GM12878 (cell line): ENCODE measurements around the gene RCVRN. TPM values are rescaled to one million over a fixed set of nuclear protein-coding genes. Genes with fewer than 3 reads are reported as not detected.

Experiments
- ATAC-seq: fragments of 200-7000 bp; cut with Tn5 transposase; 3 replicates; pipeline ENCODE4 v1.9.1; 2020; ENCODE audit warnings: mild to moderate bottlenecking, moderate library complexity
- BruUV-seq: library from RNA; stranded (reverse); fragments of 400-500 nt; replicated peaks from 2 replicates; lab custom pipeline; 2021; lab: Mats Ljungman, UMichigan
- CTCF ChIA-PET: fragments of 300-600 bp; sonication (Branson Sonifier 250); formaldehyde crosslinking; extraction: SDS; loops from one replicate; lab custom pipeline; 2021; ENCODE audit warnings: inconsistent platforms; lab: Yijun Ruan, JAX
- POLR2A ChIA-PET: fragments of 350-600 bp; formaldehyde crosslinking; extraction: SDS; loops from one replicate; lab custom pipeline; 2021; ENCODE audit warnings: inconsistent platforms; lab: Charles Lee
- RAD21 ChIA-PET: fragments of 300-600 bp; sonication (Branson Sonifier 250); formaldehyde crosslinking; loops from one replicate; lab custom pipeline; 2023; ENCODE audit warnings: antibody characterized with exemption; ENCODE audit not compliant: unreplicated experiment; lab: Charles Lee
- SMC1A ChIA-PET: fragments of 300-600 bp; sonication (Branson Sonifier 250); formaldehyde crosslinking; loops from one replicate; lab custom pipeline; 2023; ENCODE audit not compliant: unreplicated experiment, uncharacterized antibody; lab: Charles Lee
- DNase-seq: peaks from one replicate; pipeline ENCODE4 v3.0.0-alpha.2; 2011; ENCODE audit warnings: low read depth, low spot score
- FAIRE-seq: peaks from 3 replicates; lab custom pipeline; 2011; peaks lifted over from hg19 to GRCh38; lab: Jason Lieb, UNC
- H2AFZ ChIP-seq: 2 replicates; pipeline ENCODE4 v1.6.0; 2011; ENCODE audit warnings: low read depth, low read length, control low read depth; ENCODE audit not compliant: control insufficient read depth
- H3K27ac ChIP-seq: 2 replicates; pipeline ENCODE4 v1.5.1; 2011; ENCODE audit warnings: control low read depth; ENCODE audit not compliant: control insufficient read depth, insufficient read depth
- H3K27me3 ChIP-seq, 2 experiments: replicated peaks in 1 of 2; 2 replicates each; pipeline versions ENCODE4 v1.6.0 to v1.6.1; 2011; ENCODE audit warnings: low read length in 1 of 2; ENCODE audit not compliant: control insufficient read depth in 2 of 2, insufficient read depth in 2 of 2
- H3K36me3 ChIP-seq, 2 experiments: 2 replicates each; pipeline ENCODE4 v1.5.1; 2011; ENCODE audit warnings: low read length in 1 of 2; ENCODE audit not compliant: control insufficient read depth in 2 of 2, insufficient read depth in 2 of 2
- H3K4me1 ChIP-seq: 2 replicates; pipeline ENCODE4 v1.6.1; 2011; ENCODE audit warnings: mild to moderate bottlenecking, low read length, moderate library complexity, mixed read lengths; ENCODE audit not compliant: control insufficient read depth, insufficient read depth
- H3K4me2 ChIP-seq: 2 replicates; pipeline ENCODE4 v1.6.0; 2011; ENCODE audit warnings: control low read depth; ENCODE audit not compliant: control insufficient read depth, insufficient read depth
- H3K4me3 ChIP-seq: fragments of 200-600 bp; sonication (generic); 2 replicates; pipeline ENCODE4 v1.5.1; 2016
- H3K79me2 ChIP-seq: 2 replicates; pipeline ENCODE4 v1.6.0; 2011; ENCODE audit warnings: low read length; ENCODE audit not compliant: control insufficient read depth, insufficient read depth
- H3K9ac ChIP-seq: 2 replicates; pipeline ENCODE4 v1.8.0; 2011; ENCODE audit warnings: low read length, control low read depth, mixed read lengths; ENCODE audit not compliant: control insufficient read depth, insufficient read depth
- H3K9me3 ChIP-seq: replicated peaks from 3 replicates; pipeline ENCODE4 v1.5.1; 2011; ENCODE audit warnings: mild to moderate bottlenecking, low read length; ENCODE audit not compliant: control insufficient read depth, insufficient read depth
- H4K20me1 ChIP-seq: 2 replicates; pipeline ENCODE4 v1.6.0; 2011; ENCODE audit not compliant: control insufficient read depth, insufficient read depth
- ATF7 ChIP-seq: fragments of 450-650 bp; IDR thresholded peaks from 2 replicates; pipeline ENCODE4 v1.6.1; 2016; ENCODE audit warnings: low read depth, mild to moderate bottlenecking
- CBX3 ChIP-seq: fragments of 200-600 bp; sonication (generic); IDR thresholded peaks from 2 replicates; pipeline ENCODE4 v1.6.1; 2016; ENCODE audit warnings: low read depth, borderline replicate concordance
- CEBPB ChIP-seq, 2 experiments: fragments of 150-350 bp in 1 of 2; IDR thresholded peaks; 2 replicates each; pipeline ENCODE4 v1.6.1; 2012 to 2014; ENCODE audit warnings: low read depth in 2 of 2, low read length in 2 of 2, borderline replicate concordance in 1 of 2, inconsistent platforms in 1 of 2
- ETV6 ChIP-seq, 2 experiments: fragments of 450-650 bp in 1 of 2; IDR thresholded peaks in 1 of 2; conservative IDR thresholded peaks in 1 of 2; 2 replicates each; pipeline ENCODE4 v1.6.1; 2014; ENCODE audit warnings: antibody characterized with exemption in 1 of 2, borderline replicate concordance in 1 of 2, low read depth in 1 of 2, mild to moderate bottlenecking in 1 of 2, moderate library complexity in 1 of 2
- HDAC2 ChIP-seq: fragments of 200-600 bp; sonication (generic); IDR thresholded peaks from 2 replicates; pipeline ENCODE4 v1.6.1; 2017
- HDGF ChIP-seq: fragments of 450-650 bp; IDR thresholded peaks from 2 replicates; pipeline ENCODE4 v1.6.1; 2016; ENCODE audit warnings: antibody characterized with exemption
- IKZF1 ChIP-seq: fragments of 450-650 bp; conservative IDR thresholded peaks from 2 replicates; pipeline ENCODE4 v1.6.1; 2017; ENCODE audit warnings: antibody characterized with exemption, mild to moderate bottlenecking
- IRF5 ChIP-seq: fragments of 450-650 bp; IDR thresholded peaks from 2 replicates; pipeline ENCODE4 v1.6.1; 2017; ENCODE audit warnings: borderline replicate concordance
- NR2C1 ChIP-seq: fragments of 450-650 bp; IDR thresholded peaks from 2 replicates; pipeline ENCODE4 v1.6.1; 2017; ENCODE audit warnings: antibody characterized with exemption, mild to moderate bottlenecking, moderate library complexity
- POU2F2 ChIP-seq: IDR thresholded peaks from 3 replicates; pipeline ENCODE4 v1.6.1; 2011; ENCODE audit warnings: low read depth, mild to moderate bottlenecking, low read length, borderline replicate concordance
- RB1 ChIP-seq: fragments of 450-650 bp; formaldehyde crosslinking; IDR thresholded peaks from 2 replicates; pipeline ENCODE4 v1.6.1; 2017; ENCODE audit warnings: mild to moderate bottlenecking, borderline replicate concordance
- RFX5 ChIP-seq: IDR thresholded peaks from 2 replicates; pipeline ENCODE4 v1.6.1; 2011; ENCODE audit warnings: low read depth, low read length, improper control_type of control experiment
- SMC3 ChIP-seq: IDR thresholded peaks from 2 replicates; pipeline ENCODE4 v1.6.1; 2011; ENCODE audit warnings: low read length, improper control_type of control experiment, borderline replicate concordance
- TAF1 ChIP-seq: IDR thresholded peaks from 2 replicates; pipeline ENCODE4 v1.6.1; 2011; ENCODE audit warnings: mild to moderate bottlenecking, low read depth, low read length, borderline replicate concordance
- TBL1XR1 ChIP-seq: IDR thresholded peaks from 2 replicates; pipeline ENCODE4 v1.6.1; 2012; ENCODE audit warnings: low read depth, low read length, improper control_type of control experiment
- ZNF274 ChIP-seq: IDR thresholded peaks from one replicate; pipeline ENCODE4 v1.8.0; 2011; ENCODE audit not compliant: insufficient read length, insufficient read depth
- ZNF592 ChIP-seq: fragments of 450-650 bp; IDR thresholded peaks from 2 replicates; pipeline ENCODE4 v1.6.1; 2017; ENCODE audit warnings: mild to moderate bottlenecking, moderate library complexity
- WGBS: methylation state at CpG from one replicate; pipeline ENCODE4 v1.1.6; 2016; ENCODE audit warnings: low lambda C conversion rate; ENCODE audit not compliant: insufficient replicate concordance, insufficient coverage; ENCODE audit errors: missing lambda C conversion rate; 5-methylcytosine and 5-hydroxymethylcytosine counted together
- in situ Hi-C: fragments of 300-500 bp; cut with MboI; formaldehyde crosslinking; loops from 9 replicates; pipeline ENCODE4 v1.14.3; 2018; ENCODE audit warnings: mixed read lengths
- intact Hi-C: fragments of 100-400 bp; cut with micrococcal nuclease; formaldehyde crosslinking; loops from one replicate; pipeline ENCODE4 v1.14.2; 2022; ENCODE audit not compliant: unreplicated experiment
- polyA plus RNA-seq, 11 experiments: library from polyadenylated mRNA; depleted of rRNA in 4 of 11; unstranded in 6 of 11; stranded (reverse) in 5 of 11; fragments of >200 nt; fragmentation: Nextera tagmentation in 4 of 11; fragmentation: Illumina TruSeq in 1 of 11; extraction: Ambion mirVana in 4 of 11; extraction: Trizol in 1 of 11; gene quantifications; 1 replicate in 1 of 11; 2 replicates in 10 of 11; pipeline versions ENCODE4 v1.2.1 to v1.2.3, GENCODE V29; 2011 to 2016; ENCODE audit warnings: inconsistent platforms in 2 of 11, missing spikeins in 2 of 11, low read depth in 1 of 11
- total RNA-seq, 4 experiments: library from RNA; depleted of rRNA in 3 of 4; stranded (reverse); fragments of >200 nt in 3 of 4; fragmentation: Illumina TruSeq in 1 of 4; extraction: Trizol in 1 of 4; gene quantifications; 2 replicates each; pipeline versions ENCODE4 v1.2.1 to v1.2.3, GENCODE V29; 2013 to 2021
- TF ChIP-seq, protein P1 (sequence below): fragments of 150-350 bp; IDR thresholded peaks from 2 replicates; pipeline ENCODE4 v1.6.1; 2014; ENCODE audit warnings: mild to moderate bottlenecking, low read depth, low read length

Gene RCVRN
- total and polyA plus RNA-seq, 10 of the 15 experiments (the other 5 are each of a cell fraction or from before 2014, with no cell fraction given): 0.07 to 0.23 (median 0.14) TPM; not detected in 6

DNA sequence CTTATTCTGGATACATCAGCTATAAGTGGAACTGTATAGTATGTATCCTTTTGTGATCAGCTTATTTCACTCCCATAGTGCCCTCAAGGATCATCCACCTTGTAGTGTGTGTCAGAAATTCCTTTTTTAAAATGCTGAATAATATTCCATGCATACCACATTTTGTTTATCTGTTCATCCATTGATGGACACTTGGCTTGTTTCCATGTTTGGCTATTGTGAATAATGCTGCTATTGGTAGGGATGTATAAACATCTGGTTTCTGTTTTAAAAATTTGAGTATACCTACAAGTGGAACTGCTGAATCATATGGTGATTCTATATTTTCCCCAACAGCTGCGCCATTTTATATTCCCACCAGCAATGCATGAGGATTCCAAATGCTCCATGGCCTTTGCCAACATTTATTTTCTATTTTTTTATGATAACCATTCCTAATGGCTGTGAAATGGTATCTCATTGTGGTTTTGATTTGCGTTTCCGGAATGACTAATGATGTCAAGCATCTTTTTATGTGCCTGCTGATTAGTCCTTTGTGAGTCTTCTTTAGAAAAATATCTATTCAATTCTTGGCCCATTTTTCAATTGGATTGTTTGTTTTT, 11.6 kb downstream of the RCVRN start:
- Histone ChIP-seq H3K27ac (no peak overlapping the region), H3K9ac (no peak overlapping the region), H2AFZ (no peak overlapping the region), H3K4me3 (no peak overlapping the region), H3K4me1 (no peaks in the 10 kb centered on the region), H4K20me1 (no peaks in the 10 kb centered on the region), H3K4me2 (no peak overlapping the region), H3K9me3 (no peaks in the 10 kb centered on the region), H3K27me3 (peaks cover 0 to 2% of the 10 kb centered on the region in 2 experiments; a peak in 1 of 4 replicates), H3K36me3 (no peaks in the 10 kb centered on the region), H3K79me2 (no peaks in the 10 kb centered on the region)
- intact Hi-C loops (no loop called here), in situ Hi-C loops (loop anchor here (5.0 to 10.0 kb wide), 2 partner anchors 36 to 59 kb away; no protein-coding TSS in a partner anchor)
- FAIRE-seq (no peak), DNase-seq (no peak), ATAC-seq (no peak)
- RAD21 ChIA-PET: no interaction called here
- POLR2A ChIA-PET: no interaction called here
- SMC1A ChIA-PET: no interaction called here
- CTCF ChIA-PET: no interaction called here
- 33% methylated on average over 3 of the region's 3 CpGs for whole genome bisulfite sequencing
- BruUV-seq: no TSS peak
- TF ChIP-seq CEBPB (IDR thresholded peaks at IDR 0.05; ENCODE audit: borderline replicate concordance in 1 of 2, low read depth in 2 of 2, low read length in 2 of 2): no peak
- TF ChIP-seq, protein P1, sequence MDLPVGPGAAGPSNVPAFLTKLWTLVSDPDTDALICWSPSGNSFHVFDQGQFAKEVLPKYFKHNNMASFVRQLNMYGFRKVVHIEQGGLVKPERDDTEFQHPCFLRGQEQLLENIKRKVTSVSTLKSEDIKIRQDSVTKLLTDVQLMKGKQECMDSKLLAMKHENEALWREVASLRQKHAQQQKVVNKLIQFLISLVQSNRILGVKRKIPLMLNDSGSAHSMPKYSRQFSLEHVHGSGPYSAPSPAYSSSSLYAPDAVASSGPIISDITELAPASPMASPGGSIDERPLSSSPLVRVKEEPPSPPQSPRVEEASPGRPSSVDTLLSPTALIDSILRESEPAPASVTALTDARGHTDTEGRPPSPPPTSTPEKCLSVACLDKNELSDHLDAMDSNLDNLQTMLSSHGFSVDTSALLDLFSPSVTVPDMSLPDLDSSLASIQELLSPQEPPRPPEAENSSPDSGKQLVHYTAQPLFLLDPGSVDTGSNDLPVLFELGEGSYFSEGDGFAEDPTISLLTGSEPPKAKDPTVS: no peak
- TF ChIP-seq ZNF274: no peak
- TF ChIP-seq HDGF: no peak
- TF ChIP-seq HDAC2: no peak
- TF ChIP-seq SMC3: no peak
- TF ChIP-seq TAF1: no peak
- TF ChIP-seq ATF7: no peak
- no peak for TF ChIP-seq ETV6 (conservative IDR thresholded peaks at IDR 0.05 in 1 of 2, IDR thresholded peaks at IDR 0.05 in 1 of 2; ENCODE audit: borderline replicate concordance in 1 of 2, low read depth in 1 of 2)
- TF ChIP-seq IKZF1: no peak
- TF ChIP-seq TBL1XR1: no peak
- TF ChIP-seq ZNF592: no peak
- TF ChIP-seq RFX5: no peak
- no peak for TF ChIP-seq IRF5
- TF ChIP-seq CBX3: no peak
- no peak for TF ChIP-seq POU2F2
- no peak for TF ChIP-seq RB1
- TF ChIP-seq NR2C1: no peak
